WTC11 (cell line): ENCODE data around the gene ZBTB47.

Source experiments
- CREM ChIP-seq: sonication (generic); formaldehyde crosslinking; IDR thresholded peaks from 2 replicates; pipeline ENCODE4 v1.8.1; 2022; ENCODE audit warnings: mild to moderate bottlenecking, missing genetic modification reagents, moderate library complexity
- ELF4 ChIP-seq: sonication (generic); formaldehyde crosslinking; IDR thresholded peaks from 2 replicates; pipeline ENCODE4 v1.8.1; 2022; ENCODE audit warnings: low read depth, mild to moderate bottlenecking, moderate library complexity, missing genetic modification reagents
- JUN ChIP-seq: sonication (generic); formaldehyde crosslinking; IDR thresholded peaks from 2 replicates; pipeline ENCODE4 v1.8.0; 2023; ENCODE audit warnings: mild to moderate bottlenecking, missing genetic modification reagents
- SP1 ChIP-seq: sonication (generic); formaldehyde crosslinking; conservative IDR thresholded peaks from 2 replicates; pipeline ENCODE4 v1.8.1; 2022; ENCODE audit warnings: missing genetic modification reagents
- TEAD4 ChIP-seq: sonication (generic); formaldehyde crosslinking; IDR thresholded peaks from 2 replicates; pipeline ENCODE4 v1.8.0; 2022; ENCODE audit warnings: mild to moderate bottlenecking, missing genetic modification reagents
- TF ChIP-seq, protein P1 (sequence below): fragments of 200-600 bp; IDR thresholded peaks from 2 replicates; pipeline ENCODE4 v1.8.0; 2022; ENCODE audit warnings: antibody characterized with exemption
- TF ChIP-seq, protein P2 (sequence below): sonication (generic); formaldehyde crosslinking; IDR thresholded peaks from 2 replicates; pipeline ENCODE4 v1.8.1; 2023; ENCODE audit warnings: mild to moderate bottlenecking, missing genetic modification reagents, borderline replicate concordance
- TF ChIP-seq, protein P3 (sequence below): sonication (generic); formaldehyde crosslinking; IDR thresholded peaks from 2 replicates; pipeline ENCODE4 v1.8.1; 2023; ENCODE audit warnings: mild to moderate bottlenecking, missing genetic modification reagents, moderate library complexity
- TF ChIP-seq, protein P4 (sequence below): sonication (generic); formaldehyde crosslinking; IDR thresholded peaks from 2 replicates; pipeline ENCODE4 v1.8.0; 2022; ENCODE audit warnings: mild to moderate bottlenecking, missing genetic modification reagents

DNA sequence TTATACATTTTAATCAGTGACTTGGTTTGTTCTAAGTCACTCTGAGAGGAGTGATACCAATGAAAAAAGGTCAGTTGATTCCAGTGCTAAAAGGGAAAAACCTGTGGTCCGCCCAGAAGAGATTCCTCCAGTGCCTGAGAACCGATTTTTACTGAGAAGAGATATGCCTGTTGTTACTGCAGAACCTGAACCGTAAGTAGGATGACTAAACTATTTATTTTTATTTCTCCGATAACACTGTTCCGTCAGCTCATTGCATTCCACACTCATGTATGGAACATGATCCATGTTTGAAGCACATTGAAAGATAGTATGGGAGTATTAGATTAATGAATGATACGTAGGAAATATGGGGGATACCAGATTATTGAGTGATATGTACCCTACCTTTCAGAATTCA is 20.0 kb upstream of the ZBTB47 start:
- TF ChIP-seq, protein P1, sequence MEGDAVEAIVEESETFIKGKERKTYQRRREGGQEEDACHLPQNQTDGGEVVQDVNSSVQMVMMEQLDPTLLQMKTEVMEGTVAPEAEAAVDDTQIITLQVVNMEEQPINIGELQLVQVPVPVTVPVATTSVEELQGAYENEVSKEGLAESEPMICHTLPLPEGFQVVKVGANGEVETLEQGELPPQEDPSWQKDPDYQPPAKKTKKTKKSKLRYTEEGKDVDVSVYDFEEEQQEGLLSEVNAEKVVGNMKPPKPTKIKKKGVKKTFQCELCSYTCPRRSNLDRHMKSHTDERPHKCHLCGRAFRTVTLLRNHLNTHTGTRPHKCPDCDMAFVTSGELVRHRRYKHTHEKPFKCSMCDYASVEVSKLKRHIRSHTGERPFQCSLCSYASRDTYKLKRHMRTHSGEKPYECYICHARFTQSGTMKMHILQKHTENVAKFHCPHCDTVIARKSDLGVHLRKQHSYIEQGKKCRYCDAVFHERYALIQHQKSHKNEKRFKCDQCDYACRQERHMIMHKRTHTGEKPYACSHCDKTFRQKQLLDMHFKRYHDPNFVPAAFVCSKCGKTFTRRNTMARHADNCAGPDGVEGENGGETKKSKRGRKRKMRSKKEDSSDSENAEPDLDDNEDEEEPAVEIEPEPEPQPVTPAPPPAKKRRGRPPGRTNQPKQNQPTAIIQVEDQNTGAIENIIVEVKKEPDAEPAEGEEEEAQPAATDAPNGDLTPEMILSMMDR, result no peak
- TF ChIP-seq TEAD4, result no peak
- TF ChIP-seq, protein P2, sequence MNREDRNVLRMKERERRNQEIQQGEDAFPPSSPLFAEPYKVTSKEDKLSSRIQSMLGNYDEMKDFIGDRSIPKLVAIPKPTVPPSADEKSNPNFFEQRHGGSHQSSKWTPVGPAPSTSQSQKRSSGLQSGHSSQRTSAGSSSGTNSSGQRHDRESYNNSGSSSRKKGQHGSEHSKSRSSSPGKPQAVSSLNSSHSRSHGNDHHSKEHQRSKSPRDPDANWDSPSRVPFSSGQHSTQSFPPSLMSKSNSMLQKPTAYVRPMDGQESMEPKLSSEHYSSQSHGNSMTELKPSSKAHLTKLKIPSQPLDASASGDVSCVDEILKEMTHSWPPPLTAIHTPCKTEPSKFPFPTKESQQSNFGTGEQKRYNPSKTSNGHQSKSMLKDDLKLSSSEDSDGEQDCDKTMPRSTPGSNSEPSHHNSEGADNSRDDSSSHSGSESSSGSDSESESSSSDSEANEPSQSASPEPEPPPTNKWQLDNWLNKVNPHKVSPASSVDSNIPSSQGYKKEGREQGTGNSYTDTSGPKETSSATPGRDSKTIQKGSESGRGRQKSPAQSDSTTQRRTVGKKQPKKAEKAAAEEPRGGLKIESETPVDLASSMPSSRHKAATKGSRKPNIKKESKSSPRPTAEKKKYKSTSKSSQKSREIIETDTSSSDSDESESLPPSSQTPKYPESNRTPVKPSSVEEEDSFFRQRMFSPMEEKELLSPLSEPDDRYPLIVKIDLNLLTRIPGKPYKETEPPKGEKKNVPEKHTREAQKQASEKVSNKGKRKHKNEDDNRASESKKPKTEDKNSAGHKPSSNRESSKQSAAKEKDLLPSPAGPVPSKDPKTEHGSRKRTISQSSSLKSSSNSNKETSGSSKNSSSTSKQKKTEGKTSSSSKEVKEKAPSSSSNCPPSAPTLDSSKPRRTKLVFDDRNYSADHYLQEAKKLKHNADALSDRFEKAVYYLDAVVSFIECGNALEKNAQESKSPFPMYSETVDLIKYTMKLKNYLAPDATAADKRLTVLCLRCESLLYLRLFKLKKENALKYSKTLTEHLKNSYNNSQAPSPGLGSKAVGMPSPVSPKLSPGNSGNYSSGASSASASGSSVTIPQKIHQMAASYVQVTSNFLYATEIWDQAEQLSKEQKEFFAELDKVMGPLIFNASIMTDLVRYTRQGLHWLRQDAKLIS (CRISPR knock-in tag), result no peak
- TF ChIP-seq ELF4 (CRISPR knock-in tag), result no peak
- no peak for TF ChIP-seq CREM
- TF ChIP-seq JUN, result no peak
- no peak for TF ChIP-seq SP1 (CRISPR knock-in tag)
- TF ChIP-seq, protein P3, sequence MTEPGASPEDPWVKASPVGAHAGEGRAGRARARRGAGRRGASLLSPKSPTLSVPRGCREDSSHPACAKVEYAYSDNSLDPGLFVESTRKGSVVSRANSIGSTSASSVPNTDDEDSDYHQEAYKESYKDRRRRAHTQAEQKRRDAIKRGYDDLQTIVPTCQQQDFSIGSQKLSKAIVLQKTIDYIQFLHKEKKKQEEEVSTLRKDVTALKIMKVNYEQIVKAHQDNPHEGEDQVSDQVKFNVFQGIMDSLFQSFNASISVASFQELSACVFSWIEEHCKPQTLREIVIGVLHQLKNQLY (CRISPR knock-in tag), result no peak
- TF ChIP-seq, protein P4, sequence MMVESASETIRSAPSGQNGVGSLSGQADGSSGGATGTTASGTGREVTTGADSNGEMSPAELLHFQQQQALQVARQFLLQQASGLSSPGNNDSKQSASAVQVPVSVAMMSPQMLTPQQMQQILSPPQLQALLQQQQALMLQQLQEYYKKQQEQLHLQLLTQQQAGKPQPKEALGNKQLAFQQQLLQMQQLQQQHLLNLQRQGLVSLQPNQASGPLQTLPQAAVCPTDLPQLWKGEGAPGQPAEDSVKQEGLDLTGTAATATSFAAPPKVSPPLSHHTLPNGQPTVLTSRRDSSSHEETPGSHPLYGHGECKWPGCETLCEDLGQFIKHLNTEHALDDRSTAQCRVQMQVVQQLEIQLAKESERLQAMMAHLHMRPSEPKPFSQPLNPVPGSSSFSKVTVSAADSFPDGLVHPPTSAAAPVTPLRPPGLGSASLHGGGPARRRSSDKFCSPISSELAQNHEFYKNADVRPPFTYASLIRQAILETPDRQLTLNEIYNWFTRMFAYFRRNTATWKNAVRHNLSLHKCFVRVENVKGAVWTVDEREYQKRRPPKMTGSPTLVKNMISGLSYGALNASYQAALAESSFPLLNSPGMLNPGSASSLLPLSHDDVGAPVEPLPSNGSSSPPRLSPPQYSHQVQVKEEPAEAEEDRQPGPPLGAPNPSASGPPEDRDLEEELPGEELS, result no peak
